HPDE6-E6E7 (cell line): ENCODE measurements around the gene SPATA21.
"Not testable (repeated sequence)": the region's sequence is repeated elsewhere in the genome, so short reads cannot be mapped to it uniquely, and the experiment has no call there.

Experiments used
- DNase-seq: peaks from one replicate; pipeline ENCODE4 v3.0.0; 2011; ENCODE audit warnings: missing footprints; ENCODE audit errors: extremely low spot score

The SPATA21 gene, protein sequence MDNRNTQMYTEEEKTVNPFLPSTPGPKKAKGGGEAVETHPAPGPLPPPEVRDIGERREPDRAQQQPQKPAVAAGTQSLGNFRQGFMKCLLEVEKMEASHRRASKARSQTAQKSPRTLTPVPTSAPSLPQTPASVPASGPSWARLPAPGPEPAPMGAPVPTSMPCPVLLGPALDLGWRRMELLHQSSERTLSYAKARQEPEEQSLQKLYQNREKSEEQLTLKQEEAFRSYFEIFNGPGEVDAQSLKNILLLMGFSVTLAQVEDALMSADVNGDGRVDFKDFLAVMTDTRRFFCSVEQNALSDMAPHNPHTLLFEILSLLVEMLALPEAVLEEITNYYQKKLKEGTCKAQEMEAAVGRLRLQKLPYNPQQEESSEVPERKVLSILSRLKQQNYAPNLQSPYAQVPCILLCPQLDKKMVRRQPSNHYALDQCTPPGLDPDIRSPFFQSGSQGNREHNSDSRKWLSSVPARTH

DNA sequence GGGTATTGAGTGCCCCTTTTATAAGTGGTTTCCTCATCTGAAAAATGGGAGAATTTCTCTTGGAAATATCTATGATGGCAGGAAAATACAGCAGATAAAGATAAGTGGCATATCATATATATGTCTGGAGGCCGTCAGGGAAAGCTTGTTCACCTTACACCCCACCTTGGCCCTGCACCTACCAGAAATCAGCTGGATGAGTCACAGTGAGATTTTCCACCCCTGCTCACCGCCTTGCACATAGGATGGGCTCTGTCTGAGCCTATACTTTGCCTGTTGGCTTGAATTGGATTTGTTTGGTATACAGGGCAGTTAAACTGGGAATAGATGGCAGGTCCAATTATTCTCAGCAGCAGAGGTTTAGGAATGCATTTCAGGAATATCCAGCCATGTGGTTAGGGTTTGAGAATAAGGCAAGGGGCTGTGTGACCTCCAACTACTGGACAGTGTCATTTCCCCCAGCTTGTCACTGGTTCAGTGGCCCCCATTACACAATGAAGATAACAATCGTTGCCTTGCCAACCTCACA is at the start of gene SPATA21:
SPATA21 (minus strand) TSS at position 479 of the 529 bp plus-strand sequence. CDS start 6,053 bp downstream, outside the sequence.
- DNase-seq = no peak

DNA sequence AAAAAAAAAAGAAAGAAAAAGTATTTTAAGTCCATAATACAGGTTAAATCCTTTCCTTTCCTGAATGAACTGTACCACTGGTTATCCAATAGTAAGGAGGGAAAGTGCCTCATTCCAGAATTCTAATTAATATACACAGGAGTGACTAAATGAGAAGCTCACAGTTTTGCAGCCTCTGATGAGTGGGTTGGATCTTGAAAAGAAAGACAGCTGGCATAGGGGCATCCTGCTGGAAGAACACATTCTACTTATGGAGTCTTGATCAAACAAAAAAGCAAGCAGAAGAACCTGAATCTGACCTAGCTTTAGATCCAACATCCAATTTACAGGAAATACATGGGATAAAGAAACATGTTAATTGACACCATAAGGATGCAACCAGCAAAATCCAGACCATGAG is 49.8 kb upstream of the SPATA21 start:
- not testable (repeated sequence) for DNase-seq

DNA sequence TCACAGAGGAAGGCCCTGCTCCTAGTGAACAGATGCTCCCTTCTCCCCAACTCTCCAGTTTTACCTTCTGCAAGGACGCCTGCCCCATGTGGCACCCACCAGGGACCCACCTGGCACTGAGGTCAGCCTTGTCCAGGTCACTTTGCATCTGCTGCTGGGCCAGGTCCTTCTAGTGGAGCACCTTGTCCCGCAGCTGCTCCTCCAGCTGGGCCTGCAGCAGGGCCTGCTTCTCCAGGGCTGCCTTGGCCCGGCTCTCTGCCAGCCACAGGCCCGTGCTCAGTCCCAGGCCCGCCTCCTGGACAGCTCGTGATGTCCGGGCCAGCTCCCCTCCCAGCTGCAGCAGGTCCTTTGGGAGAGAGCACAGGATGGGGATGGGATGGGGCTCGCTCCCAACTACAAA is 49.1 kb upstream of the SPATA21 start:
- not testable (repeated sequence) for DNase-seq

DNA sequence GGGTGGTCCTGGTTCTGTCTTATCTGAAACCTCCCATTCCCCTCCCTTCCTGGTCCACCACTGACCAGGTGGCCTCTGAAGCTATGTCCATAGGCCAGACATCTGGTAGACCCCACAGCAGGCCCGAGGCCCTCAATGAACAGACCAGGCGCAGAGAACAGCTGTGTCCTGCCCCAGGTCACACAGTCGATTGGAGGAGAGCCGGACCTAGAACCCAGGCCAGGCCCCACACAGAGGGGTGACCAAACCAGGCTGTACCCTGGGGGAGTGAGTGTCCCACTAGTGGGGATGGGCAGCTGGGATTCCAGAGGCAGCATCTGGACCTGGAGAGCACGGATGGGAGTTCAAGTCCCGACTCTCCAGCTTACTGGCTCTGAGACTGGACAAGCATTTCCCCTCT is 47.7 kb upstream of the SPATA21 start:
- DNase-seq = no peak

DNA sequence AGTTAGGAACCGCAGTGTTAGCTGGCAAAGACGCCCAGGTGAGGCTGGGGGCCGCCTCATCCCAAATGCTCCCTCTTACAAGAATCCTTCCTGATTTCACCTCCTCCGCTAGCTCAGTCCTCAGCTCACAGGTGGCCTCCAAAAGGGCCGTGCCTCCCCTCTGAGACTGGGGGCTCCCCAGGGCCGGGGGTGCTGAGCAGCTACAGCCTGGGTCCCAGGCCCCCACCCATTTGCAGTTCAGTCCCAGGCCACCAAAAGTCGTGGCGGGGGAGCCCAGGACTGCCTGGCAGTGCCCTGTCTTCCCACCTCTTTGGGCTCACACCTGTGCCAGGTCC is 47.2 kb upstream of the SPATA21 start:
- DNase-seq = no peak

DNA sequence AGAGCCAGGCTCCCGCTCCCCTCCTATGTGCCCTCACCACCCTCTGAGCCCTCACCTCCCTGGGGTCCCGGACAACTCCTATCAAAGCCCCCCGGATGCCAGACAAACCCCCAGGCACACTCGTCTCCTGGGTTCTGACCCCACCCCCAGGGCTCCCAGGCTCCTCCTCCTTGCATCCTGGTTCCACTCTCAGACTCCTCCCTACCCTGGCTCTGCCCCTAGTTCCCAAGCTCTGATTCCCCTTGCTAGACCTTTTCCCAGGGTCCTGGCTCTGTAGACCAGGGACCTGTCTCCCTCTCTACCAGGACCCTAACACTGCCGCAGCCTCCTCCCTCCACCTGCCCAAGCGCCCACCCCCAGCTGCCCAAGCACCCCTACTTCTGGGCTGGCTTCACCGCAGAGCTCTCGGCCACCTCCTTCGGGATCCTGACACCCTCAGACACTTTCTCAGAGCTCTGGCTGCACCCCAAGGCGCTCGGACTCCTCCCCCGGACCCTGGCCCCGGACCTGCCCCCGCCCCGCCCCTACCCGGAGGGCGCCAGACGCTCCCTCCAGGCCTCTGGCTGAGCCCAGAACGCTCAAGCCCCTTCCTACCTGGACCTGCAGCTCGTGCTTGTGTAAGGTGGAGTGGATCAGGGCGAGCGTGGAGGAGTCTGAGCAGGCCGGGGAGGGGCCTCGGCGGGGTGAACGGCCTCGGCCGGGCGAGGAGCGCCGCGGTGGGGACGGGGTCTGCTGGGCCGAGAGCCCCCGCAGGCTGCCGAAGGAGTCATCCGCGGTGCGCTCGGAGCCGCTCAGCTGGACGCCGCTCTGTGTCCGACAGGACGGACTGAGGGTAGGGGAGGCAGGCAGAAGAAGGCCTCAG is 46.6 kb upstream of the SPATA21 start:
- DNase-seq = not testable (repeated sequence)

DNA sequence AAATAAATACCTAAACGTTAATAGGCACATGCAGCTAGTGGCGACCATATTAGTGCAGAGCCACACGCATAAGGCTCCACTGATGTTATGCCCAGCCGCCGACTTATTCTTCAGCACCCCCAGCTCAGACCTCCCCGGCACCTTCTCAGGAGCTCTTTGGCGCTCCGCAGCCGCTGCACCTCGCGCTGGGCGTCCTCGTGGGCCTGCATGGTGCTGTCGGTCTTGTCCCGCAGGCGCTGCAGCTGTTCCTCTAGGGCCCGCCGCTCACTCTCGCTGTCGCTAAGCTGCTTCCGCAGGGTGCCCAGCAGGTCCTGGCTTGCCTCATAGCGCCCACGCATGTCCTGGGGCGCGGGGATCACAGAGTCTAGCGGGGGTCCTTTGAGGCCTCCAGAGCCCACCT is 45.9 kb upstream of the SPATA21 start:
- DNase-seq = not testable (repeated sequence)

DNA sequence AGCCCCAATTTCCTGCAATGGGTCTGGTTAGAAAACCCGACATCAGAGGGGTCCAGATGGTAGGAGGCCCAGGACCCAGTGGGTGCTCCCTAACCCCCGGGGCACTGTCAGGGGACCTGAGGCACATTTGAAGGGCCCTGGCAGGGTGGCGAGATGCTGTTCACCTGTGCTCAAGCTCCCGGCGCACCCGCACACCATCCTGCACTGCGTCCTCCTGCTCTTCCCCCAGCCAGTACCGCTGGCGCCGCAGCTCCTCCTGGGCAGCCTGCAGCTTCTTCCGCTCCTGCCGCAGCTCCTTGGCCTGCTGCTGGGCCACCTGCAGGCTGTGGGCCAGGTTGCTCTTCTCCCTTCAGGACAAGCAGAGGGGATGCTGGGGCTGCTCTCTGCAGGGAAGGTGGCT is 40.9 kb upstream of the SPATA21 start:
- DNase-seq = no peak

DNA sequence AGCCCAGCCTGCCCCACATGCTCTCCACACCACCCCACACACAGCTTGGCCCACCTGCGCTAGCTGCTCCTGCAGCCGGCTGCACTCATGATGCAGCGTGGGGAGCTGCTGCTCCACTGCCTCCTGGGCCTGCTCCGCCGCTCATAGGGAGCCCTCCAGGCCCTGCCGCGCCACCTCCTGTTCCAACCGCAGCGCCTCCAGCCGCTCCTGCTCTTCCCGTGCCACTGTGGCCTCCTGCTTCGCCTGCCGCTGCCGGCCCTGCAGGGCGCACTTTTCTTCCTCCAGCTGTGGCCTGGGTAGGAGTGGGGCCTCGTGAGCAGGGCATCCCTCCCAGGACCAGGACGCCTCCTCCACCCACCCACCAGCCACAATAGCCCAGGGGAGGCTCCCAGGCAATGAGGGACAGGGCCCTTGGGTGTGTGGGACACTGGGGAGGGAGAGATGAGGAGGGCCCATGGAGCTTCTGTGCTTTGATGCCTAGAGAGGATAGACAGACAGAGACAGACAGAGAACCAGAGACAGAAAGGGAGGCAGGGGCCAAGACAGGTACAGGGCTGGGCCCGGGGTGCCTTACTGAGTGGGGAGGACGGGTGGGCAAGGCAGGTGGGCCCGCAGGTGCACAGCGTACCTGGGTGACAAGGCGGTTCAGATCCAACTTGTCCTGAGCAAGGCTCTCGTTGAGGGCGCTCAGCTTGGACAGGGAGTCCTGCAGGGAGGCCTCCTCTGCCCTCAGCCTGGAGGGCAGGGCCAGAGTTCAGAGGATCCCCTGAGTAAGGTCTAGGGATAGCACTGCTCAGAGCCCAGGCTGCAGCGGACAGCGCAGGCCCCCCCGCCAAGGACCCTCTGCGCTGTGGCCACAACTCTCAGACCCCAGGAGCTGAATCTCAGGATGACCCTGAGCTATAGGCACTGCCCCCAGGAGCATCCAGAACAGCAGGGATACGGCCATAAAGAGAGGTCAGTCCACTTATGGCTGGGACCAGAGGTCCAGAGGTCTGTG is 38.8 kb upstream of the SPATA21 start:
- not testable (repeated sequence) for DNase-seq

DNA sequence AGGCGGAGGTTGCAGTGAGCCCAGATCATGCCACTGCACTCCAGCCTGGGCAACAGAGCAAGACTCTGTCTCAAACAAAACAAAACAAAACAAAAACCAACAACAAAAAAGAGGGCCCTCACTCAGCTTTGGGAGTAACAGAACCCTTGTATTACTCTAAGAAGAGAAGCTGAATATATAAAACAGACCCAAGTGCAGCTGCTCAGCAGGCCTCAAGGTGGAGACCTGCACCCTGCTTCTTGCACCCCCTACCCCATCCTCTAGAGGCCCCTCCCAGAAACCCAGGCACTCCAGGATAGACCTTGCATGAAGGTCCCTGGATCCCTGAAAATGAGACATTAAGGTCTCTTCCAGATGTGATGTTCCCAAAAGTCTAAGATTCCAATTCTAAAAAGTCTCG is 37.7 kb upstream of the SPATA21 start:
- DNase-seq = not testable (repeated sequence)

DNA sequence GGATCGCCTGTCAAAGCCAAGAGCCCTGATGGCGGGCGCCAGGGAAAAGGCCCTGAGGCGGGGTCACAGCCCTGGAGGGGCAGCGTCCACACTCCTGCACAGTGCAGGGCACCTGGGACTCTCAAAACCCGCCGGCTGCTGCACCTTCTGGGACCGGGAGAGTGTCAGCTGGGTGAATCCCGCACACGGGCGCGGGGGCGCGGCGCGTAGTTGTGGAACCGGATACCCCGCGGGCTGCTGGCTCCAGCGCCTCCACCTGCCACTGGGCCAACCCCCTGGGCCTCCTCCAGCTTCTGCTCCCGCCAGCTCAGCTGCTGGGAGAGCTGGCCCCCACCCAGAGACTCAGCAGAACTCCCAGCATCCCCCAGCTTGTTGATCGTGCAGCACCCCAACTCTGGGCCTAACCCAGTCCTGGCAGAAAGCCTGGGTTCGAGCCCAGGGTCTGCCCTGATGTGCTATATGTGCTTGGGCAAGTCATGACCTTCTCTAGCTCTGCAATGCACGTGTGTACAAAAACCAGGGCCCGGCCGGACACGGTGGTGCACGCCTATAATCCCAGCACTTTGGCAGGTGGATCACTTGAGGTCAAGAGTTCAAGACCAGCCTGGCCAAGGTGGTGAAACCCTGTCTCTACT is 37.1 kb upstream of the SPATA21 start:
- no peak for DNase-seq

DNA sequence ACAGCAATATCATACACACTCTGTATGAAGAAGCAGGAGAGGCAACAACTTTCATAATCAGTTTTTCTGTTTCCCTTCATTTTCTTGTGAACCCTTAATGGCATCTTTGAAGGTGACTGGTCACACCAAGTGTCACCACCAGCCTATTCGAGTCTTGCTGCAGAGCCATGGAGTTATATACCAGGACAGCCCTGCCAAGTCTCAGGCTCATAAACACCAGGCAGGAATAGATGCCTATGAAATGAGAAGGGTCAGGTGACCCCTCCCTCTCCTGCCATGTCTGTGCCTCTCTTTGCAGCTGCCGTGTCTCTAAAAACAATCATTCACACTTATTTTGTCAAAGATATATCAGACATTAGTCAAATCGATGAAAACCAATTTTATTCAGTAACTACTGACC is 31.3 kb upstream of the SPATA21 start:
- no peak for DNase-seq

DNA sequence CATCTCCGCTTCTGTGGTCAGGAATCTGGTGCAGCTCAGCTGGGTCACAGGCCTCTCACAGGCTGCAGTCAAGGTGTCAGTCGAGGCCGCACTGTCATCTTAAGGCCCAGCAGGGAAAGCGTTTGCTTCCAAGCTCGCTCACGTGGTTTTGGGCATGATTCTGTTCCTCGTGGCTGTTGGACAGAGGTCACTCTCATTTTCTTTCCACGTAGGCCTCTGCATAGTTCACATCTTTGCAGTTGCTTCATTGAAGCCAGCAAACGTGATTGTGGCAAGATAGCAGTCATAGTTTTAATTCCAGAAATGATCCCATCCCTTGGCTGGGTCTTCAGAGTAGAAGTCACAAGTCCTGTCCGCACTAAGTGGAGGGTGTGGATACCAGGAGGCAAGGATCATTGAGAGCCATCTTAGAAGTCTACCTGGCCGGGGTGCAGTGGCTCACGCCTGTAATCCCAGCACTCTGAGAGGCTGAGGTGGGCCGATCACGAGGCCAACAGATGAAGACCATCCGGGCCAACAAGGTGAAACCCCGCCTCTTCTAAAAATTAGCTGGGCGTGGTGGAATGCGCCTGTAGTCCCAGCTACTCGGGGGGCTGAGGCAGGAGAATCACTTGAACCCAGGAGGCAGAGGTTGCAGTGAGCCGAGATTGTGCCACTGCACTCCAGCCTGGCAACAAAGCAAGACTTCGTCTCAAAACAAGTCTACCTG is 27.8 kb upstream of the SPATA21 start:
- no peak for DNase-seq

DNA sequence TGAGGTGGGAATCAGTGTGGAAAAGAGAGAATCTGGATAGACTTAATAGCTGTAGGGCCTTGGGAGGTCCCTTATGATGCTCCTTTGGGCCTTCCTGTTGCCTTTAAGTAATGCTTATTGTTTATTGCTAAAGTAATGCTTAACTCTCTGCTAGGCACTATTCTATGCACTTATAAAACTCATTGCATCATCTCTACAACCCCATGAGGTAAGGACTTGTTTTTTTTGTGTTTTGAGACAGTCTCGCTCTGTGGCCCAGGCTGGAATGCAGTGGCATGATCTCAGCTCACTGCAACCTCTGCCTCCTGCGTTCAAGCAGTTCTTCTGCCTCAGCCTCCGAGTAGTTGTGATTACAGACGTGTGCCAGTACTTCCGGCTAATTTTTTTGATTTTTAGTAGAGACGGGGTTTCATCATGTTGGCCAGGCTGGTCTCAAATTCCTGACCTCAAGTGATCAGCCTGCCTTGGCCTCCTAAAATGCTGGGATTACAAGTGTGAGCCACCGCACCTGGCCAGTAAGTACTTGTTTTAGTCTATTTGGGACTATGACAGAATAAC is 25.6 kb upstream of the SPATA21 start:
- no peak for DNase-seq

DNA sequence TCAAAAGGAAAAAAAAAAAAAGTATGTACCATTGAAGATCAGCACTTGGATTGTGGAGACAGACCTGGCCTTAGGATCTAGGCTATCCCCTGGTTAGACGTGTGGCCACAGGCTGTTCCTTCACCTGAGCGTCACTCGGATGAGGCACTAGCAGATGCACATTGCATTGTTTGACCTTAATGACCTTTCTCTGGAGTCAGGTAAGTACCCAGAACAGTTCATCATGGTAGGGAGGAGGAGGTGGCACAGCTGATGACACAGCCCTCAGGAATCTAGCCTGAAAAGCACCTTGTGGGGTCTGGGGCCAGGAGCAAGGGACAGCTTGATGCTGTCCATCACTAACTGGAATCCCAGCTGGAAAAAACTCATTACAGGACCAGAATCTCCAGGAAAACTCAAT is 24.5 kb upstream of the SPATA21 start:
- no peak for DNase-seq

DNA sequence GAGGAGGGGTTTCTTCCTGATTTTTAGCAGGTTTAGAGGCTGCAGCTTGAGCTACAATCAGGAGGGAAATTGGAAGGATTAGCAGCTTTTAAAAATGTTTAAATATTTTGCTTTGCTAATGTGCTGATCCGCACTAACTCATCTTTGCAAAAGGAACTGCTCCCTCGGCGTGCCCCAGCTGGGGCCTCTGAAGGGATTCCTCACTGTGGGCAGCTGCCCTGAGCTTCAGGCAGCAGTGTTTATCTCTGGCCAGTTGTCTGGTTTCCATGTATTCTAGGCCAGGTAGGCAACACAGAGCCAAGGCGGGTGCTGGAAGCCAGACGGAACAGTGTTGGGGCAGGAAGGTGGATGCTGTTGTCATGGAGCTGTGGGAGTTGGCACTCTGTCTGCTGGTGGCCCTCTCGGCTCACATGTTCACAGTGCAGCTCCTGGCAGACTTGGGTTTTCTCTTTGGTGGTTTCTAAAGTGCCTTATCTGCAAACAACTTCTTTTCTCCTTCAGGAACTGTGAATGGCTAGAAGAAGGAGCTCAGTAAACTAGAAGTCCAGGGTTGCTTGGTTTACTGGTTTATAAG is 22.2 kb upstream of the SPATA21 start:
- DNase-seq = no peak

DNA sequence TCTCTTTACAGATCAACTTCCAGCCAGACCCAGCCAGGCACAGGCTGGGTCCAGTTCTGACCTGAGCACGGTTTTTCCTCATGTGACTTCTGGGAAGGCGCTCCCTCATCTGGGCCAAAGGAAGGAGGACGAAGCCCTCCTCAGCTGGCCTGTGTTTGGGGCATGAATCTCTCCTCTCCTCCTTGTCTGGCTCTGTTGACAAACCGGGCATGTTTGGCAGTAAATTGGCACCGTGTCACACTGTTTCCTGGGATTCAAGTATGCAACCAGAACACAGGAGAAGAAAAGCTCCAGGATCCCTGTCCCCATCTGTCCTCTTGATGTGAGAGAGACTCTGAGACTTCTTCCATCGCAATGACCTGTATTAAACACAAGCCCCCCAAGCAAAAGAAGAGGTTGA is 21.6 kb upstream of the SPATA21 start:
- no peak for DNase-seq

DNA sequence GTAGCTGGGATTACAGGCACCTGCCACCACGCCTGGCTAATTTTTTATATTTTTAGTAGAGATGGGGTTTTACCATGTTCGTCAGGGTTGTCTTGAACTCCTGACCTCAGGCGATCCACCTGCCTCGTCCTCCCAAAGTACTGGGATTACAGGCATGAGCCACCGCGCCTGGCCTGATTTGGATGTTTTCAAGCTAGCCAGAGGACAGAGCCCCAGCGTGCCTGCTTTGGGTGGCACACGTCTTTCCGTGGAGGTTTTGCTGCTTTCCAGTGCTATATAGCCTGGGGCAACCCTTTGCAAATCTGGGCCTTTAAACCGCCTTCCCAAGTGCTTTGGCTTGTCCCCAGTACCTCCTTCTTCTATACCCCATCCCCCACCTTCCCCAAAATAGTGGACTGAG is 18.9 kb upstream of the SPATA21 start:
- DNase-seq = not testable (repeated sequence)

DNA sequence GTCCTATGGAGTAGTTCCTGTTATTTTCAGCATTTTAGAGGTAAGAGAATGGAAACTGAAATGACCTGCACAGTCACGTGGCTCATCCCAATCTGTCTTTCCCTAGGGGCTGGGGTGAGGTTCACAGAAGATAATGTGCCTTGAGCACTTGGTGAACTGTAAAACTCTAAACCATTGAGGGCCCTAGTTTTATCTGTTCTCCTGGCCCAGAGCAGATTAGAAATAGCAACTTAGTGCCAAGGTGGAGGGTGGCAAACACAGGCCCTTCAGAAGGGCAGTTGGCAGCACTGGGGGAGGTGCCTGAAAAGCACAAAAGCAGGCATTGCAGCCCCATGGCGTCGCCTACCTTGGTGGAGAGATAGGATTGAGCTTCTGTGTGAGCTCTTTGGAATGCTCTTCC is 17.7 kb upstream of the SPATA21 start:
- DNase-seq = not testable (repeated sequence)
